ENCODE measurements around the gene COMMD1. TPM values are rescaled to one million over a fixed set of nuclear protein-coding genes. Genes with fewer than 3 reads are reported as not detected.
"Not testable (repeated sequence)": the region's sequence is repeated elsewhere in the genome, so short reads cannot be mapped to it uniquely, and the experiment has no call there.

COMMD1 gene
- total and polyA plus RNA-seq, 2 experiments from 2014 or later = 30.5 to 71.1 TPM

- TF ChIP-seq EZH2phosphoT487 (IDR thresholded peaks at IDR 0.05; ENCODE audit: low read depth, severe bottlenecking, unreplicated experiment) (no peak), EZH2 (IDR thresholded peaks at IDR 0.05; ENCODE audit: borderline replicate concordance) (no peak), CTCF (IDR thresholded peaks at IDR 0.05; ENCODE audit: poor library complexity) (no peak)
- Histone ChIP-seq H3K9me2 (replicated peaks; ENCODE audit: insufficient read depth) (no peaks in the 10 kb centered on the region), H3K27me3 (no peaks in the 10 kb centered on the region), H3K4me3 (no peak overlapping the region), H3K36me3 (replicated peaks; ENCODE audit: insufficient read depth, low read depth) (no peaks in the 10 kb centered on the region), H3K27ac (no peak overlapping the region), H3K4me1 (ENCODE audit: insufficient read depth) (no peaks in the 10 kb centered on the region), H3K79me2 (no peaks in the 10 kb centered on the region), H3K9me3 (ENCODE audit: low read depth) (no peaks in the 10 kb centered on the region), H2AFZ (no peak overlapping the region), H4K20me1 (ENCODE audit: insufficient read depth, poor library complexity, severe bottlenecking) (no peaks in the 10 kb centered on the region), H3K4me2 (no peak overlapping the region)
- no peak for DNase-seq (ENCODE audit: low spot score)
- 94% methylated on average over 9 of the region's 9 CpGs for WGBS (ENCODE audit: low lambda C conversion rate, missing lambda C conversion rate)
Measured at GRCh38 chr2:62158444-62159121, 253.1 kb downstream of the COMMD1 start.

GRCh38 chr2:62160691-62161090 lies 255.2 kb downstream of the COMMD1 start:
- H3K36me3 ChIP-seq (replicated peaks; ENCODE audit: insufficient read depth, low read depth); DNase-seq (ENCODE audit: low spot score); H3K27me3 ChIP-seq; H2AFZ ChIP-seq; H3K4me3 ChIP-seq; H3K9me3 ChIP-seq (ENCODE audit: low read depth); H3K27ac ChIP-seq; H4K20me1 ChIP-seq (ENCODE audit: insufficient read depth, poor library complexity, severe bottlenecking); H3K4me1 ChIP-seq (ENCODE audit: insufficient read depth); H3K4me2 ChIP-seq; H3K79me2 ChIP-seq; H3K9me2 ChIP-seq (replicated peaks; ENCODE audit: insufficient read depth): not testable (repeated sequence)
- WGBS (ENCODE audit: low lambda C conversion rate, missing lambda C conversion rate) = 98% methylated on average over 9 of the region's 9 CpGs

- Histone ChIP-seq H3K27ac (no peak overlapping the region), H2AFZ (no peak overlapping the region), H3K9me2 (replicated peaks; ENCODE audit: insufficient read depth) (no peaks in the 10 kb centered on the region), H3K4me1 (ENCODE audit: insufficient read depth) (no peaks in the 10 kb centered on the region), H3K79me2 (no peaks in the 10 kb centered on the region), H3K4me2 (no peak overlapping the region), H4K20me1 (ENCODE audit: insufficient read depth, poor library complexity, severe bottlenecking) (no peaks in the 10 kb centered on the region), H3K36me3 (replicated peaks; ENCODE audit: insufficient read depth, low read depth) (no peaks in the 10 kb centered on the region), H3K9me3 (ENCODE audit: low read depth) (no peaks in the 10 kb centered on the region), H3K27me3 (no peaks in the 10 kb centered on the region), H3K4me3 (no peak overlapping the region)
- no peak for TF ChIP-seq EZH2 (IDR thresholded peaks at IDR 0.05; ENCODE audit: borderline replicate concordance)
- TF ChIP-seq EZH2phosphoT487 (IDR thresholded peaks at IDR 0.05; ENCODE audit: low read depth, severe bottlenecking, unreplicated experiment) = no peak
- TF ChIP-seq CTCF (IDR thresholded peaks at IDR 0.05; ENCODE audit: poor library complexity) = no peak
- 78% methylated on average over 3 of the region's 3 CpGs for WGBS (ENCODE audit: low lambda C conversion rate, missing lambda C conversion rate)
- DNase-seq (ENCODE audit: low spot score) = no peak
Measured at GRCh38 chr2:62163106-62163831, 257.8 kb downstream of the COMMD1 start.

- 61% methylated on average over 2 of the region's 2 CpGs for WGBS (ENCODE audit: low lambda C conversion rate, missing lambda C conversion rate)
Measured at GRCh38 chr2:62163834-62164233, 258.4 kb downstream of the COMMD1 start.

More at GRCh38 chr2:62163834-62164233, 258.4 kb downstream of the COMMD1 start:
- H3K4me1 ChIP-seq (ENCODE audit: insufficient read depth) = no peaks in the 10 kb centered on the region
- no peak overlapping the region for H3K27ac ChIP-seq
- no peak overlapping the region for H2AFZ ChIP-seq
- no peaks in the 10 kb centered on the region for H4K20me1 ChIP-seq (ENCODE audit: insufficient read depth, poor library complexity, severe bottlenecking)
- H3K27me3 ChIP-seq = no peaks in the 10 kb centered on the region
- no peak overlapping the region for H3K4me3 ChIP-seq
- TF ChIP-seq EZH2 (IDR thresholded peaks at IDR 0.05; ENCODE audit: borderline replicate concordance) (no peak), EZH2phosphoT487 (IDR thresholded peaks at IDR 0.05; ENCODE audit: low read depth, severe bottlenecking, unreplicated experiment) (no peak), CTCF (IDR thresholded peaks at IDR 0.05; ENCODE audit: poor library complexity) (no peak)
- H3K79me2 ChIP-seq = no peaks in the 10 kb centered on the region
- H3K9me3 ChIP-seq (ENCODE audit: low read depth) = no peaks in the 10 kb centered on the region
- no peak overlapping the region for H3K4me2 ChIP-seq
- no peaks in the 10 kb centered on the region for H3K9me2 ChIP-seq (replicated peaks; ENCODE audit: insufficient read depth)
- no peaks in the 10 kb centered on the region for H3K36me3 ChIP-seq (replicated peaks; ENCODE audit: insufficient read depth, low read depth)
- DNase-seq (ENCODE audit: low spot score) = no peak

Data from hepatocyte (in vitro differentiated cells).